ENCODE results near the gene PRR30.

GRCh38 chr2:27154488-27154887 lies 15.3 kb upstream of the PRR30 start:
- TF ChIP-seq CTCF (conservative IDR thresholded peaks at IDR 0.05 in 1 of 2, IDR thresholded peaks at IDR 0.05 in 1 of 2; ENCODE audit: low read depth in 1 of 2, low read length in 2 of 2) (no peak), EZH2 (IDR thresholded peaks at IDR 0.05; ENCODE audit: low read length, missing control alignments) (no peak)
